Measurements from ENCODE around the gene SND1. TPM values are rescaled to one million over a fixed set of nuclear protein-coding genes. Genes with fewer than 3 reads are reported as not detected.

SND1 gene
- total and polyA plus RNA-seq, 3 experiments from 2014 or later: 121 to 203 (median 198) TPM

- peaks cover 6% of the 10 kb centered on the region for H3K4me1 ChIP-seq (ENCODE audit: insufficient read depth, low read length)
- no peaks in the 10 kb centered on the region for H3K9me3 Mint-ChIP-seq
- H3K27me3 ChIP-seq (ENCODE audit: insufficient read depth, low read length, poor library complexity, severe bottlenecking): no peaks in the 10 kb centered on the region
- peaks cover 6 to 12% (median 10%) of the 10 kb centered on the region in 3 donors for H3K36me3 Mint-ChIP-seq
- no peak overlapping the region for H3K4me3 ChIP-seq (ENCODE audit: low read length)
- H3K9me3 ChIP-seq (ENCODE audit: low read length): no peaks in the 10 kb centered on the region
- H3K36me3 ChIP-seq (ENCODE audit: insufficient read depth, low read length): no peaks in the 10 kb centered on the region
- H3K4me1 Mint-ChIP-seq: peaks cover 46 to 74% (median 73%) of the 10 kb centered on the region in 3 donors
- no peak overlapping the region for H3K27ac ChIP-seq (ENCODE audit: low read depth, low read length)
- ChIA-PET CTCF (no interaction called here), POLR2A (no interaction called here)
- peak overlapping the region in 2 of 8 donors; percentile 8 to 67 for H3K27ac Mint-ChIP-seq
- H3K27me3 Mint-ChIP-seq: no peaks in the 10 kb centered on the region
- no peak overlapping the region for H3K4me3 Mint-ChIP-seq
- DNase-seq: no peak
These were observed 117.9 kb downstream of the SND1 start for GRCh38 chr7:127769696-127770400.

- Histone ChIP-seq H3K27ac (ENCODE audit: low read depth, low read length) (no peak overlapping the region), H3K27me3 (ENCODE audit: insufficient read depth, low read length, poor library complexity, severe bottlenecking) (no peaks in the 10 kb centered on the region), H3K9me3 (ENCODE audit: low read length) (no peaks in the 10 kb centered on the region), H3K4me3 (ENCODE audit: low read length) (no peak overlapping the region), H3K36me3 (ENCODE audit: insufficient read depth, low read length) (no peaks in the 10 kb centered on the region), H3K4me1 (ENCODE audit: insufficient read depth, low read length) (peaks cover 6% of the 10 kb centered on the region)
- Mint-ChIP-seq H3K4me3 (no peak overlapping the region), H3K36me3 (peaks cover 5 to 12% (median 6%) of the 10 kb centered on the region in 3 donors), H3K9me3 (no peaks in the 10 kb centered on the region), H3K27me3 (no peaks in the 10 kb centered on the region), H3K27ac (no peak overlapping the region), H3K4me1 (peaks cover 40 to 72% (median 66%) of the 10 kb centered on the region in 3 donors)
- POLR2A ChIA-PET: no interaction called here
- CTCF ChIA-PET: no interaction called here
- DNase-seq: no peak
These were observed 118.9 kb downstream of the SND1 start for GRCh38 chr7:127770885-127771284.

- CTCF ChIA-PET: no interaction called here
- DNase-seq: no peak
- POLR2A ChIA-PET: no interaction called here
- Mint-ChIP-seq H3K27ac (peak overlapping the region in 1 of 8 donors; percentile 49), H3K9me3 (no peaks in the 10 kb centered on the region), H3K4me3 (no peak overlapping the region), H3K4me1 (peaks cover 37 to 68% (median 60%) of the 10 kb centered on the region in 3 donors), H3K27me3 (no peaks in the 10 kb centered on the region), H3K36me3 (peaks cover 4 to 12% (median 5%) of the 10 kb centered on the region in 3 donors)
- no peaks in the 10 kb centered on the region for H3K36me3 ChIP-seq (ENCODE audit: insufficient read depth, low read length)
- H3K27me3 ChIP-seq (ENCODE audit: insufficient read depth, low read length, poor library complexity, severe bottlenecking): no peaks in the 10 kb centered on the region
- H3K4me3 ChIP-seq (ENCODE audit: low read length): no peak overlapping the region
- H3K4me1 ChIP-seq (ENCODE audit: insufficient read depth, low read length): peaks cover 6% of the 10 kb centered on the region
- no peak overlapping the region for H3K27ac ChIP-seq (ENCODE audit: low read depth, low read length)
- H3K9me3 ChIP-seq (ENCODE audit: low read length): no peaks in the 10 kb centered on the region
These were observed 119.7 kb downstream of the SND1 start for GRCh38 chr7:127771707-127772106.

- H3K4me1 ChIP-seq (ENCODE audit: insufficient read depth, low read length): no peaks in the 10 kb centered on the region
- no peaks in the 10 kb centered on the region for H3K9me3 ChIP-seq (ENCODE audit: low read length)
- H3K27ac Mint-ChIP-seq: no peak overlapping the region
- CTCF ChIA-PET: no interaction called here
- no peak overlapping the region for H3K4me3 Mint-ChIP-seq
- H3K27me3 Mint-ChIP-seq: no peaks in the 10 kb centered on the region
- H3K4me3 ChIP-seq (ENCODE audit: low read length): no peak overlapping the region
- H3K9me3 Mint-ChIP-seq: no peaks in the 10 kb centered on the region
- H3K36me3 Mint-ChIP-seq: peaks cover 0 to 13% (median 4%) of the 10 kb centered on the region in 3 donors
- peaks cover 9 to 56% (median 42%) of the 10 kb centered on the region in 3 donors for H3K4me1 Mint-ChIP-seq
- POLR2A ChIA-PET: no interaction called here
- no peak for DNase-seq
- H3K27me3 ChIP-seq (ENCODE audit: insufficient read depth, low read length, poor library complexity, severe bottlenecking): no peaks in the 10 kb centered on the region
- H3K27ac ChIP-seq (ENCODE audit: low read depth, low read length): no peak overlapping the region
- no peaks in the 10 kb centered on the region for H3K36me3 ChIP-seq (ENCODE audit: insufficient read depth, low read length)
These were observed 124.9 kb downstream of the SND1 start for GRCh38 chr7:127776776-127777386.

- H3K4me3 Mint-ChIP-seq: no peak overlapping the region
- H3K27me3 Mint-ChIP-seq: no peaks in the 10 kb centered on the region
- Histone ChIP-seq H3K9me3 (ENCODE audit: low read length) (no peaks in the 10 kb centered on the region), H3K4me3 (ENCODE audit: low read length) (no peak overlapping the region), H3K36me3 (ENCODE audit: insufficient read depth, low read length) (no peaks in the 10 kb centered on the region), H3K27ac (ENCODE audit: low read depth, low read length) (no peak overlapping the region), H3K4me1 (ENCODE audit: insufficient read depth, low read length) (no peaks in the 10 kb centered on the region), H3K27me3 (ENCODE audit: insufficient read depth, low read length, poor library complexity, severe bottlenecking) (no peaks in the 10 kb centered on the region)
- ChIA-PET POLR2A (no interaction called here), CTCF (no interaction called here)
- H3K27ac Mint-ChIP-seq: peak overlapping the region in 1 of 8 donors; percentile 13
- no peak for DNase-seq
- H3K9me3 Mint-ChIP-seq: no peaks in the 10 kb centered on the region
- H3K36me3 Mint-ChIP-seq: peaks cover 0 to 7% (median 5%) of the 10 kb centered on the region in 3 donors
- H3K4me1 Mint-ChIP-seq: peaks cover 20 to 64% (median 61%) of the 10 kb centered on the region in 3 donors
These were observed 128.5 kb downstream of the SND1 start for GRCh38 chr7:127780489-127780888.

GRCh38 chr7:127781081-127781480 is 129.1 kb downstream of the SND1 start:
- Histone ChIP-seq H3K27ac (ENCODE audit: low read depth, low read length) (no peak overlapping the region), H3K9me3 (ENCODE audit: low read length) (no peaks in the 10 kb centered on the region), H3K4me1 (ENCODE audit: insufficient read depth, low read length) (no peaks in the 10 kb centered on the region), H3K4me3 (ENCODE audit: low read length) (no peak overlapping the region), H3K36me3 (ENCODE audit: insufficient read depth, low read length) (no peaks in the 10 kb centered on the region), H3K27me3 (ENCODE audit: insufficient read depth, low read length, poor library complexity, severe bottlenecking) (no peaks in the 10 kb centered on the region)
- ChIA-PET POLR2A (no interaction called here), CTCF (no interaction called here)
- peaks cover 20 to 68% (median 58%) of the 10 kb centered on the region in 3 donors for H3K4me1 Mint-ChIP-seq
- no peak overlapping the region for H3K27ac Mint-ChIP-seq
- DNase-seq: no peak
- no peak overlapping the region for H3K4me3 Mint-ChIP-seq
- H3K9me3 Mint-ChIP-seq: no peaks in the 10 kb centered on the region
- no peaks in the 10 kb centered on the region for H3K27me3 Mint-ChIP-seq
- H3K36me3 Mint-ChIP-seq: peaks cover 0 to 6% (median 5%) of the 10 kb centered on the region in 3 donors

GRCh38 chr7:127782075-127782474 is 130.1 kb downstream of the SND1 start:
- H3K27me3 Mint-ChIP-seq: no peaks in the 10 kb centered on the region
- H3K4me3 Mint-ChIP-seq: no peak overlapping the region
- H3K27me3 ChIP-seq (ENCODE audit: insufficient read depth, low read length, poor library complexity, severe bottlenecking): no peaks in the 10 kb centered on the region
- no peak overlapping the region for H3K4me3 ChIP-seq (ENCODE audit: low read length)
- H3K4me1 ChIP-seq (ENCODE audit: insufficient read depth, low read length): no peaks in the 10 kb centered on the region
- H3K9me3 Mint-ChIP-seq: no peaks in the 10 kb centered on the region
- no peak overlapping the region for H3K27ac ChIP-seq (ENCODE audit: low read depth, low read length)
- POLR2A ChIA-PET: no interaction called here
- H3K27ac Mint-ChIP-seq: peak overlapping the region in 2 of 8 donors; percentile 30 to 52
- H3K36me3 Mint-ChIP-seq: peaks cover 0 to 6% (median 5%) of the 10 kb centered on the region in 3 donors
- DNase-seq: no peak
- H3K4me1 Mint-ChIP-seq: peaks cover 26 to 73% (median 61%) of the 10 kb centered on the region in 3 donors
- H3K36me3 ChIP-seq (ENCODE audit: insufficient read depth, low read length): no peaks in the 10 kb centered on the region
- CTCF ChIA-PET: no interaction called here
- no peaks in the 10 kb centered on the region for H3K9me3 ChIP-seq (ENCODE audit: low read length)

- Histone ChIP-seq H3K36me3 (ENCODE audit: insufficient read depth, low read length) (no peaks in the 10 kb centered on the region), H3K27me3 (ENCODE audit: insufficient read depth, low read length, poor library complexity, severe bottlenecking) (no peaks in the 10 kb centered on the region), H3K9me3 (ENCODE audit: low read length) (no peaks in the 10 kb centered on the region), H3K27ac (ENCODE audit: low read depth, low read length) (no peak overlapping the region), H3K4me1 (ENCODE audit: insufficient read depth, low read length) (no peaks in the 10 kb centered on the region), H3K4me3 (ENCODE audit: low read length) (no peak overlapping the region)
- DNase-seq: no peak
- peaks cover 0 to 4% (median 3%) of the 10 kb centered on the region in 3 donors for H3K36me3 Mint-ChIP-seq
- POLR2A ChIA-PET: no interaction called here
- no peaks in the 10 kb centered on the region for H3K27me3 Mint-ChIP-seq
- H3K4me1 Mint-ChIP-seq: peaks cover 30 to 73% (median 61%) of the 10 kb centered on the region in 3 donors
- CTCF ChIA-PET: no interaction called here
- no peak overlapping the region for H3K4me3 Mint-ChIP-seq
- H3K9me3 Mint-ChIP-seq: no peaks in the 10 kb centered on the region
- peak overlapping the region in 2 of 8 donors; percentile 10 to 30 for H3K27ac Mint-ChIP-seq
These were observed 130.9 kb downstream of the SND1 start for GRCh38 chr7:127782654-127783559.

Measured in CD8-positive, alpha-beta memory T cell (primary cell).